HCT116 (cell line): ENCODE results near the gene PPP3R1. TPM values are rescaled to one million over a fixed set of nuclear protein-coding genes. Genes with fewer than 3 reads are reported as not detected.

ENCODE experiments used
- ATAC-seq: fragments of 200-7000 bp; cut with Tn5 transposase; 2 replicates; pipeline ENCODE4 v1.9.1; 2020; ENCODE audit warnings: mild to moderate bottlenecking, moderate library complexity
- BruUV-seq: library from RNA; stranded (reverse); fragments of 400-500 nt; replicated peaks from 2 replicates; lab custom pipeline; 2021; lab: Mats Ljungman, UMichigan
- CTCF ChIA-PET: fragments of 300-600 bp; sonication (Branson Sonifier 250); formaldehyde crosslinking; loops from one replicate; lab custom pipeline; 2021; ENCODE audit warnings: antibody characterized with exemption; lab: Charles Lee
- POLR2A ChIA-PET: fragments of 300-600, 350-600 bp; sonication (Branson Sonifier 250); formaldehyde crosslinking; loops from one replicate; lab custom pipeline; 2021; ENCODE audit warnings: antibody characterized with exemption; lab: Charles Lee
- RAD21 ChIA-PET, 2 experiments: fragments of 300-600 bp; sonication (Branson Sonifier 250); formaldehyde crosslinking; loops; one replicate each; lab custom pipeline; 2023; ENCODE audit warnings: low total read pairs in 2 of 2; ENCODE audit not compliant: uncharacterized antibody in 2 of 2, unreplicated experiment in 2 of 2, low non-redundant PET in 1 of 2; lab: Charles Lee
- DNase-seq: peaks from one replicate; pipeline ENCODE4 v3.0.0-alpha.2; 2010; ENCODE audit warnings: low read depth, low spot score
- H2AFZ ChIP-seq: fragments of 200-600 bp; shearing (Covaris generic), sonication (generic); 2 replicates; pipeline ENCODE4 v1.6.1; 2017; ENCODE audit warnings: low read depth, mixed run types, mixed read lengths, antibody characterized with exemption, low read length; ENCODE audit not compliant: poor library complexity, severe bottlenecking
- H3K27ac ChIP-seq: 2 replicates; pipeline ENCODE4 v1.5.1; 2012; ENCODE audit warnings: low read depth, low read length
- H3K27me3 ChIP-seq: fragments of 200-600 bp; sonication (generic); 2 replicates; pipeline ENCODE4 v1.6.1; 2016; ENCODE audit warnings: mixed run types, low read length, mixed read lengths; ENCODE audit not compliant: insufficient read depth
- H3K36me3 ChIP-seq, 2 experiments: fragments of 200-500 bp in 1 of 2; fragments of 200-600 bp in 1 of 2; sonication (Bioruptor generic) in 1 of 2; sonication (generic) in 1 of 2; 2 replicates each; pipeline versions ENCODE4 v1.5.1 to v1.6.1; 2014 to 2016; ENCODE audit warnings: low read length in 2 of 2, inconsistent platforms in 1 of 2, mixed read lengths in 1 of 2, mixed run types in 1 of 2; ENCODE audit not compliant: insufficient read depth in 2 of 2, control insufficient read depth in 1 of 2
- H3K4me1 ChIP-seq, 2 experiments: fragments of 200-600 bp in 1 of 2; sonication (generic) in 1 of 2; 2 replicates each; pipeline versions ENCODE4 v1.5.1 to v1.6.1; 2012 to 2017; ENCODE audit warnings: low read length in 2 of 2, inconsistent platforms in 1 of 2, mild to moderate bottlenecking in 1 of 2, mixed read lengths in 1 of 2, mixed run types in 1 of 2, moderate library complexity in 1 of 2; ENCODE audit not compliant: insufficient read depth in 2 of 2, control insufficient read depth in 1 of 2
- H3K4me2 ChIP-seq: fragments of 200-600 bp; sonication (generic); 2 replicates; pipeline ENCODE4 v1.6.1; 2017; ENCODE audit warnings: mixed run types, low read length, mixed read lengths
- H3K4me3 ChIP-seq, 2 experiments: fragments of 200-600 bp in 1 of 2; sonication (generic) in 1 of 2; replicated peaks in 1 of 2; 2 replicates each; pipeline ENCODE4 v1.5.1; 2011 to 2016; ENCODE audit warnings: low read length in 2 of 2, control low read depth in 1 of 2, low read depth in 1 of 2, mild to moderate bottlenecking in 1 of 2, mixed read lengths in 1 of 2, mixed run types in 1 of 2
- H3K79me2 ChIP-seq: fragments of 200-600 bp; sonication (generic); 2 replicates; pipeline ENCODE4 v1.6.1; 2017; ENCODE audit warnings: mild to moderate bottlenecking, mixed run types, low read length, moderate library complexity, mixed read lengths; ENCODE audit not compliant: insufficient read depth
- H3K9ac ChIP-seq: fragments of 200-600 bp; sonication (generic); 2 replicates; pipeline ENCODE4 v1.6.1; 2016; ENCODE audit warnings: low read length, mixed read lengths
- H3K9me2 ChIP-seq: fragments of 200-600 bp; sonication (generic), shearing (Covaris generic); 2 replicates; pipeline ENCODE4 v1.6.1; 2017; ENCODE audit warnings: mixed run types, mild to moderate bottlenecking, moderate library complexity; ENCODE audit not compliant: insufficient read depth
- H3K9me3 ChIP-seq, 2 experiments: fragments of 200-500 bp in 1 of 2; fragments of 200-600 bp in 1 of 2; sonication (Bioruptor generic) in 1 of 2; sonication (generic) in 1 of 2; 2 replicates each; pipeline ENCODE4 v1.6.1; 2014 to 2017; ENCODE audit warnings: low read length in 2 of 2, mixed read lengths in 2 of 2, inconsistent platforms in 1 of 2, low read depth in 1 of 2, mild to moderate bottlenecking in 1 of 2, mixed run types in 1 of 2, moderate library complexity in 1 of 2; ENCODE audit not compliant: control insufficient read depth in 1 of 2, insufficient read depth in 1 of 2
- H4K20me1 ChIP-seq: fragments of 200-600 bp; sonication (generic), shearing (Covaris generic); 2 replicates; pipeline ENCODE4 v1.6.1; 2017; ENCODE audit warnings: mixed run types, mild to moderate bottlenecking, moderate library complexity; ENCODE audit not compliant: insufficient read depth
- CBX3 ChIP-seq: IDR thresholded peaks from 2 replicates; pipeline ENCODE4 v1.6.1; 2012; ENCODE audit warnings: low read depth
- CEBPB ChIP-seq: IDR thresholded peaks from 2 replicates; pipeline ENCODE4 v1.6.1; 2012; ENCODE audit warnings: low read depth
- ELF1 ChIP-seq: IDR thresholded peaks from 2 replicates; pipeline ENCODE4 v1.6.1; 2012; ENCODE audit warnings: low read depth, borderline replicate concordance
- EZH2 ChIP-seq: fragments of 200-600 bp; sonication (generic); IDR thresholded peaks from 2 replicates; pipeline ENCODE4 v1.6.1; 2017; ENCODE audit warnings: antibody characterized with exemption, mixed run types
- EZH2phosphoT487 ChIP-seq: fragments of 200-600 bp; IDR thresholded peaks from 2 replicates; pipeline ENCODE4 v1.6.1; 2018; ENCODE audit warnings: antibody characterized with exemption, borderline replicate concordance
- FOSL1 ChIP-seq: IDR thresholded peaks from 2 replicates; pipeline ENCODE4 v1.6.1; 2012; ENCODE audit warnings: low read depth
- POLR2A ChIP-seq: IDR thresholded peaks from 2 replicates; pipeline ENCODE4 v1.7.0; 2011; ENCODE audit warnings: borderline replicate concordance; ENCODE audit not compliant: insufficient read depth, insufficient read length; ENCODE audit errors: extremely low read depth
- RAD21 ChIP-seq: IDR thresholded peaks from 2 replicates; pipeline ENCODE4 v1.6.1; 2012; ENCODE audit warnings: low read depth, mild to moderate bottlenecking
- intact Hi-C: fragments of 100-400 bp; cut with micrococcal nuclease; formaldehyde crosslinking; loops from 2 replicates; pipeline ENCODE4 v1.10.0; 2022
- total RNA-seq: library from RNA; stranded (reverse); gene quantifications from one replicate; pipeline ENCODE4 v1.2.1, GENCODE V29; 2021; ENCODE audit not compliant: unreplicated experiment
- TF ChIP-seq, protein P1 (sequence below), 3 experiments: fragments of 200-600 bp in 1 of 3; sonication (generic) in 1 of 3; IDR thresholded peaks in 2 of 3; conservative IDR thresholded peaks in 1 of 3; 2 replicates each; pipeline ENCODE4 v1.5.1; 2012 to 2017; ENCODE audit warnings: low read depth in 2 of 3, low read length in 2 of 3, antibody characterized with exemption in 1 of 3, borderline replicate concordance in 1 of 3, control low read depth in 1 of 3, mild to moderate bottlenecking in 1 of 3, mixed read lengths in 1 of 3, mixed run types in 1 of 3, moderate library complexity in 1 of 3; ENCODE audit not compliant: insufficient read depth in 1 of 3
- TF ChIP-seq, protein P2 (sequence below): IDR thresholded peaks from 2 replicates; pipeline ENCODE4 v1.6.1; 2012
- TF ChIP-seq, protein P3 (sequence below): IDR thresholded peaks from 2 replicates; pipeline ENCODE4 v1.6.1; 2012

PPP3R1 gene
- total RNA-seq, 1 experiment from 2014 or later = 69.9 TPM

DNA sequence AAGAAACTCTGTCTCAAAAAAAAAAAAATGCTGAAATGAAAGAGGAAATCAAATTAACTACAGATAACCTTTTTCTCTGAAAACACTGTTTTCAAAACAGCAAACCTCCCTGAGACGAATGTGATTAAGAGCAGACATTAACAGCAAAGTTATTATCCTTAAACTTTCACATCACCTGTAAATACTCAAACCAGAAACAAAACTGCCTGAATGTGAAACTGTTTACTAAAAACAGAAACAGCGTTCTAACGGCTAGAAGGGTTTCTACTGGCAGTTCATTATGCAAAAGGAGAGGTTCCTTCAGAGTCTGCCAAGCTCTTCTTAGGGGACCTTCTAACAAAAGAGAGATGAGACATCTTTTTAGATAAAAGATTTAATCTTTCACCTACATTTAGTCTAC lies 48.7 kb downstream of the PPP3R1 start:
- ATAC-seq (no peak), DNase-seq (no peak)
- POLR2A ChIA-PET = no interaction called here
- H3K27ac ChIP-seq = no peak overlapping the region
- intact Hi-C loops = no loop called here
- no peaks in the 10 kb centered on the region for H3K9me2 ChIP-seq
- TF ChIP-seq, protein P1, sequence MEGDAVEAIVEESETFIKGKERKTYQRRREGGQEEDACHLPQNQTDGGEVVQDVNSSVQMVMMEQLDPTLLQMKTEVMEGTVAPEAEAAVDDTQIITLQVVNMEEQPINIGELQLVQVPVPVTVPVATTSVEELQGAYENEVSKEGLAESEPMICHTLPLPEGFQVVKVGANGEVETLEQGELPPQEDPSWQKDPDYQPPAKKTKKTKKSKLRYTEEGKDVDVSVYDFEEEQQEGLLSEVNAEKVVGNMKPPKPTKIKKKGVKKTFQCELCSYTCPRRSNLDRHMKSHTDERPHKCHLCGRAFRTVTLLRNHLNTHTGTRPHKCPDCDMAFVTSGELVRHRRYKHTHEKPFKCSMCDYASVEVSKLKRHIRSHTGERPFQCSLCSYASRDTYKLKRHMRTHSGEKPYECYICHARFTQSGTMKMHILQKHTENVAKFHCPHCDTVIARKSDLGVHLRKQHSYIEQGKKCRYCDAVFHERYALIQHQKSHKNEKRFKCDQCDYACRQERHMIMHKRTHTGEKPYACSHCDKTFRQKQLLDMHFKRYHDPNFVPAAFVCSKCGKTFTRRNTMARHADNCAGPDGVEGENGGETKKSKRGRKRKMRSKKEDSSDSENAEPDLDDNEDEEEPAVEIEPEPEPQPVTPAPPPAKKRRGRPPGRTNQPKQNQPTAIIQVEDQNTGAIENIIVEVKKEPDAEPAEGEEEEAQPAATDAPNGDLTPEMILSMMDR (IDR thresholded peaks at IDR 0.05 in 2 of 3, conservative IDR thresholded peaks at IDR 0.05 in 1 of 3; ENCODE audit: borderline replicate concordance in 1 of 3, insufficient read depth in 1 of 3, low read depth in 2 of 3, low read length in 2 of 3) = no peak
- no peak for TF ChIP-seq CEBPB
- TF ChIP-seq CBX3 = no peak
- no peak for TF ChIP-seq EZH2phosphoT487
- TF ChIP-seq RAD21 = no peak
- no peak for TF ChIP-seq EZH2
- TF ChIP-seq FOSL1 = no peak
- no peak for TF ChIP-seq ELF1
- TF ChIP-seq, protein P2, sequence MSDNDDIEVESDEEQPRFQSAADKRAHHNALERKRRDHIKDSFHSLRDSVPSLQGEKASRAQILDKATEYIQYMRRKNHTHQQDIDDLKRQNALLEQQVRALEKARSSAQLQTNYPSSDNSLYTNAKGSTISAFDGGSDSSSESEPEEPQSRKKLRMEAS = no peak
- no peak for TF ChIP-seq POLR2A
- TF ChIP-seq, protein P3, sequence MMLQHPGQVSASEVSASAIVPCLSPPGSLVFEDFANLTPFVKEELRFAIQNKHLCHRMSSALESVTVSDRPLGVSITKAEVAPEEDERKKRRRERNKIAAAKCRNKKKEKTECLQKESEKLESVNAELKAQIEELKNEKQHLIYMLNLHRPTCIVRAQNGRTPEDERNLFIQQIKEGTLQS = no peak
- peaks cover 9% of the 10 kb centered on the region; the same call in 1 of the 2 replicates for H4K20me1 ChIP-seq
- no peak overlapping the region for H3K4me2 ChIP-seq
- no peak overlapping the region for H3K4me3 ChIP-seq
- H3K9me3 ChIP-seq = no peaks in the 10 kb centered on the region
- H3K9ac ChIP-seq = no peak overlapping the region
- CTCF ChIA-PET = no interaction called here
- no TSS peak for BruUV-seq
- peaks cover 92% of the 10 kb centered on the region for H3K79me2 ChIP-seq
- H3K4me1 ChIP-seq = no peaks in the 10 kb centered on the region
- H3K36me3 ChIP-seq = no peaks in the 10 kb centered on the region
- RAD21 ChIA-PET = no interaction called here
- no peak overlapping the region for H2AFZ ChIP-seq
- H3K27me3 ChIP-seq = no peaks in the 10 kb centered on the region
